SK-N-SH (cell line): ENCODE results near the gene NAALADL2.

Source experiments
- CTCF ChIP-seq: fragments of 200-600 bp; sonication (generic); IDR thresholded peaks from 2 replicates; pipeline ENCODE4 v1.6.1; 2017; ENCODE audit warnings: antibody characterized with exemption, mild to moderate bottlenecking, moderate library complexity
- EP300 ChIP-seq, 2 experiments: IDR thresholded peaks; 2 replicates each; pipeline versions ENCODE4 v1.4.0 to v1.6.1; 2012; ENCODE audit warnings: borderline replicate concordance in 1 of 2, low read depth in 1 of 2, low read length in 1 of 2
- FOSL2 ChIP-seq: IDR thresholded peaks from 2 replicates; pipeline ENCODE4 v1.4.0; 2012; ENCODE audit warnings: low read depth, mild to moderate bottlenecking, moderate library complexity, borderline replicate concordance
- FOXM1 ChIP-seq: IDR thresholded peaks from 2 replicates; pipeline ENCODE4 v1.4.0; 2012; ENCODE audit warnings: low read depth, mild to moderate bottlenecking
- POLR2AphosphoS5 ChIP-seq: IDR thresholded peaks from 2 replicates; pipeline ENCODE4 v1.6.1; 2012; ENCODE audit warnings: low read depth, low read length
- RAD21 ChIP-seq: IDR thresholded peaks from 2 replicates; pipeline ENCODE4 v1.6.1; 2012; ENCODE audit warnings: mild to moderate bottlenecking, low read length
- RCOR1 ChIP-seq: fragments of 150-350 bp; IDR thresholded peaks from 2 replicates; pipeline ENCODE4 v1.6.1; 2017; ENCODE audit warnings: antibody characterized with exemption, low read length
- TAF1 ChIP-seq: IDR thresholded peaks from 2 replicates; pipeline ENCODE4 v1.6.1; 2012; ENCODE audit warnings: low read depth, mild to moderate bottlenecking, low read length, moderate library complexity, borderline replicate concordance

- TF ChIP-seq EP300 (IDR thresholded peaks at IDR 0.05; ENCODE audit: borderline replicate concordance in 1 of 2, low read depth in 1 of 2, low read length in 1 of 2) (no peak), CTCF (no peak), FOXM1 (no peak), FOSL2 (no peak), POLR2AphosphoS5 (no peak), RAD21 (no peak), RCOR1 (no peak), TAF1 (no peak)
These were observed 876.7 kb downstream of the NAALADL2 start for GRCh38 chr3:175735866-175736265.
